Sigmoid colon (tissue), 4 donors: ENCODE data around the gene LARGE2.

ENCODE experiments used
- EP300 ChIP-seq, 4 donors: sonication (generic); formaldehyde crosslinking; IDR thresholded peaks; one replicate each; pipeline ENCODE4 v1.6.1; 2017; ENCODE audit warnings: antibody characterized with exemption in 4 of 4
- POLR2A ChIP-seq, 2 donors: fragments of 450-650 bp; IDR thresholded peaks; one replicate each; pipeline ENCODE4 v1.6.1; 2016; ENCODE audit warnings: antibody characterized with exemption in 2 of 2, mild to moderate bottlenecking in 2 of 2, moderate library complexity in 2 of 2
- TF ChIP-seq, protein P1 (sequence below), 4 experiments: fragments of 450-650 bp in 3 of 4; fragments of 200-600 bp in 1 of 4; IDR thresholded peaks; one replicate each; pipeline ENCODE4 v1.5.1; 2016 to 2019; ENCODE audit warnings: antibody characterized with exemption in 4 of 4, mild to moderate bottlenecking in 3 of 4, moderate library complexity in 2 of 4

- TF ChIP-seq POLR2A (IDR thresholded peaks at IDR 0.05) (peak; percentile 82 to 83), EP300 (IDR thresholded peaks at IDR 0.05) (no peak)
- TF ChIP-seq, protein P1, sequence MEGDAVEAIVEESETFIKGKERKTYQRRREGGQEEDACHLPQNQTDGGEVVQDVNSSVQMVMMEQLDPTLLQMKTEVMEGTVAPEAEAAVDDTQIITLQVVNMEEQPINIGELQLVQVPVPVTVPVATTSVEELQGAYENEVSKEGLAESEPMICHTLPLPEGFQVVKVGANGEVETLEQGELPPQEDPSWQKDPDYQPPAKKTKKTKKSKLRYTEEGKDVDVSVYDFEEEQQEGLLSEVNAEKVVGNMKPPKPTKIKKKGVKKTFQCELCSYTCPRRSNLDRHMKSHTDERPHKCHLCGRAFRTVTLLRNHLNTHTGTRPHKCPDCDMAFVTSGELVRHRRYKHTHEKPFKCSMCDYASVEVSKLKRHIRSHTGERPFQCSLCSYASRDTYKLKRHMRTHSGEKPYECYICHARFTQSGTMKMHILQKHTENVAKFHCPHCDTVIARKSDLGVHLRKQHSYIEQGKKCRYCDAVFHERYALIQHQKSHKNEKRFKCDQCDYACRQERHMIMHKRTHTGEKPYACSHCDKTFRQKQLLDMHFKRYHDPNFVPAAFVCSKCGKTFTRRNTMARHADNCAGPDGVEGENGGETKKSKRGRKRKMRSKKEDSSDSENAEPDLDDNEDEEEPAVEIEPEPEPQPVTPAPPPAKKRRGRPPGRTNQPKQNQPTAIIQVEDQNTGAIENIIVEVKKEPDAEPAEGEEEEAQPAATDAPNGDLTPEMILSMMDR (IDR thresholded peaks at IDR 0.05) = no peak
Observed at GRCh38 chr11:45918331-45918941, 4.0 kb upstream of the LARGE2 start.
